Esophagus muscularis mucosa (tissue), 3 donors: ENCODE data around the gene NCOA7.

Experiments used
- POLR2AphosphoS5 ChIP-seq, 2 donors: sonication (generic); formaldehyde crosslinking; IDR thresholded peaks; one replicate each; pipeline ENCODE4 v1.6.1; 2017; ENCODE audit warnings: antibody characterized with exemption in 2 of 2
- TF ChIP-seq, protein P1 (sequence below), 3 experiments: fragments of 200-600 bp in 2 of 3; fragments of 450-650 bp in 1 of 3; sonication (generic) in 2 of 3; IDR thresholded peaks; one replicate each; pipeline ENCODE4 v1.5.1; 2017 to 2019; ENCODE audit warnings: antibody characterized with exemption in 3 of 3, mild to moderate bottlenecking in 2 of 3, moderate library complexity in 1 of 3

DNA sequence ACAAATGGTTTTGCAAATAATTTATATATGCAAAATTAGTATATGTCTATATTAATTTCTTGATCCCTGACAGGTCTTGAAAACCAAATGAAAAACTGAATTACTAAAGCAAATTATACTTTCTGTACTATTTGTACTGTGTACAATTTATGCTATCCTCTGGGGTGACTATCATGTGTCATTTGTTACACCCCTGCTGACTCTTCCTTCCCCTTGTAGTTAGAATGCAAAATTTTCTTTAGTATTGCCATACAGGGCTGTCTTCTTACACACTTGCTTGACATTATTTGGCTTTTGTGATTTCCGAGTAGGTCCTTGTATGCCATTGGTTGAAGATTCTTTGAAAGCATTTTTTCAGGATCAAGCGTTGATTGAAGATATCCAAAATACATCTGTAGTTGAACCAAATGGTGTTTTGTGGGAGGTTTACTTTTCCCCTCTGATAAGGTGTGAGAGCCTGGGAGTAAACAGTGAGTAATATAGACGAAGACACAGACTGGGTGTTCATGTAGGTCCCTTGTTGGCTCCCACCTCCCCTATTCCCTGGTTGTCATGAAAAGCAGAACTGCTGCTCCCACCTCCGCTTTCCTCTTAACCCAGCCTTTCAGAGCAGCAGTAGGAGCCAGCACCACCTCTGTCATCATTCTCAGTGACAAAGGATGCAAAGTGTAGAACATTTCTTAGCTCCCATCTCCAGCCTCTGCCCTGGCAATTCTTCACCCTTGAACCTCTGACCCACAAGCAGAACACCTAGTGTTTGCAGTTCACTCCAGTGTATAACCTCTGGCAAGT is 29.0 kb downstream of the NCOA7 start:
- TF ChIP-seq POLR2AphosphoS5 (IDR thresholded peaks at IDR 0.05): no peak
- TF ChIP-seq, protein P1, sequence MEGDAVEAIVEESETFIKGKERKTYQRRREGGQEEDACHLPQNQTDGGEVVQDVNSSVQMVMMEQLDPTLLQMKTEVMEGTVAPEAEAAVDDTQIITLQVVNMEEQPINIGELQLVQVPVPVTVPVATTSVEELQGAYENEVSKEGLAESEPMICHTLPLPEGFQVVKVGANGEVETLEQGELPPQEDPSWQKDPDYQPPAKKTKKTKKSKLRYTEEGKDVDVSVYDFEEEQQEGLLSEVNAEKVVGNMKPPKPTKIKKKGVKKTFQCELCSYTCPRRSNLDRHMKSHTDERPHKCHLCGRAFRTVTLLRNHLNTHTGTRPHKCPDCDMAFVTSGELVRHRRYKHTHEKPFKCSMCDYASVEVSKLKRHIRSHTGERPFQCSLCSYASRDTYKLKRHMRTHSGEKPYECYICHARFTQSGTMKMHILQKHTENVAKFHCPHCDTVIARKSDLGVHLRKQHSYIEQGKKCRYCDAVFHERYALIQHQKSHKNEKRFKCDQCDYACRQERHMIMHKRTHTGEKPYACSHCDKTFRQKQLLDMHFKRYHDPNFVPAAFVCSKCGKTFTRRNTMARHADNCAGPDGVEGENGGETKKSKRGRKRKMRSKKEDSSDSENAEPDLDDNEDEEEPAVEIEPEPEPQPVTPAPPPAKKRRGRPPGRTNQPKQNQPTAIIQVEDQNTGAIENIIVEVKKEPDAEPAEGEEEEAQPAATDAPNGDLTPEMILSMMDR (IDR thresholded peaks at IDR 0.05): no peak
